ENCODE measurements around the gene TSPOAP1.

- TF ChIP-seq CTCF (IDR thresholded peaks at IDR 0.05 in 2 of 3, conservative IDR thresholded peaks at IDR 0.05 in 1 of 3; ENCODE audit: control insufficient read depth in 2 of 3, extremely low read depth in 1 of 3, insufficient read depth in 1 of 3, low read depth in 3 of 3, low read length in 3 of 3) (no peak), PAX8 (IDR thresholded peaks at IDR 0.05) (no peak), RELB (IDR thresholded peaks at IDR 0.05; ENCODE audit: low read depth) (peak; percentile 69), USF2 (IDR thresholded peaks at IDR 0.05; ENCODE audit: borderline replicate concordance, low read depth, low read length) (peak; percentile 19)
- TF ChIP-seq, protein P1, sequence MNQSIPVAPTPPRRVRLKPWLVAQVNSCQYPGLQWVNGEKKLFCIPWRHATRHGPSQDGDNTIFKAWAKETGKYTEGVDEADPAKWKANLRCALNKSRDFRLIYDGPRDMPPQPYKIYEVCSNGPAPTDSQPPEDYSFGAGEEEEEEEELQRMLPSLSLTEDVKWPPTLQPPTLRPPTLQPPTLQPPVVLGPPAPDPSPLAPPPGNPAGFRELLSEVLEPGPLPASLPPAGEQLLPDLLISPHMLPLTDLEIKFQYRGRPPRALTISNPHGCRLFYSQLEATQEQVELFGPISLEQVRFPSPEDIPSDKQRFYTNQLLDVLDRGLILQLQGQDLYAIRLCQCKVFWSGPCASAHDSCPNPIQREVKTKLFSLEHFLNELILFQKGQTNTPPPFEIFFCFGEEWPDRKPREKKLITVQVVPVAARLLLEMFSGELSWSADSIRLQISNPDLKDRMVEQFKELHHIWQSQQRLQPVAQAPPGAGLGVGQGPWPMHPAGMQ (IDR thresholded peaks at IDR 0.05; ENCODE audit: borderline replicate concordance) = no peak
- TF ChIP-seq, protein P2, sequence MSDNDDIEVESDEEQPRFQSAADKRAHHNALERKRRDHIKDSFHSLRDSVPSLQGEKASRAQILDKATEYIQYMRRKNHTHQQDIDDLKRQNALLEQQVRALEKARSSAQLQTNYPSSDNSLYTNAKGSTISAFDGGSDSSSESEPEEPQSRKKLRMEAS (IDR thresholded peaks at IDR 0.05; ENCODE audit: low read depth, low read length) = peak; percentile 57; the same call in 1 of the 2 replicates
Observed at GRCh38 chr17:58338841-58339754, 10.5 kb upstream of the TSPOAP1 start.

Measured in GM12878 (cell line).